HG02642 (cell line): ENCODE results near the gene PCDH9.

Experiments
- ATAC-seq: cut with Tn5 transposase; IDR thresholded peaks from one replicate; pipeline ENCODE4 v1.9.1; 2021; ENCODE audit warnings: mild to moderate bottlenecking; ENCODE audit not compliant: unreplicated experiment, poor library complexity

The PCDH9 gene

GRCh38 chr13:66345518-66345810 lies 884.7 kb downstream of the PCDH9 start:
- ATAC-seq, result no peak

- ATAC-seq, result no peak
These were observed 885.2 kb downstream of the PCDH9 start for GRCh38 chr13:66344805-66345517.

- no peak for ATAC-seq
These were observed 886.8 kb downstream of the PCDH9 start for GRCh38 chr13:66343224-66343828.

- ATAC-seq, result no peak
These were observed 888.3 kb downstream of the PCDH9 start for GRCh38 chr13:66341635-66342377.

GRCh38 chr13:66339214-66339613 lies 890.9 kb downstream of the PCDH9 start:
- no peak for ATAC-seq

GRCh38 chr13:66338542-66338941 lies 891.6 kb downstream of the PCDH9 start:
- ATAC-seq, result no peak

- no peak for ATAC-seq
These were observed 894.5 kb downstream of the PCDH9 start for GRCh38 chr13:66335626-66336025.

- peak; percentile 37 for ATAC-seq
These were observed 900.1 kb downstream of the PCDH9 start for GRCh38 chr13:66329988-66330451.

GRCh38 chr13:66328476-66328875 lies 901.7 kb downstream of the PCDH9 start:
- no peak for ATAC-seq

- ATAC-seq, result no peak
These were observed 906.3 kb downstream of the PCDH9 start for GRCh38 chr13:66323745-66324347.

- no peak for ATAC-seq
These were observed 907.2 kb downstream of the PCDH9 start for GRCh38 chr13:66322936-66323335.

GRCh38 chr13:66322193-66322740 lies 907.9 kb downstream of the PCDH9 start:
- no peak for ATAC-seq

- ATAC-seq, result no peak
These were observed 915.2 kb downstream of the PCDH9 start for GRCh38 chr13:66314911-66315310.

- ATAC-seq, result no peak
These were observed 916.7 kb downstream of the PCDH9 start for GRCh38 chr13:66313413-66313812.

- no peak for ATAC-seq
These were observed 917.6 kb downstream of the PCDH9 start for GRCh38 chr13:66312312-66313087.

GRCh38 chr13:66305961-66306617 lies 924.0 kb downstream of the PCDH9 start:
- no peak for ATAC-seq

GRCh38 chr13:66301482-66301881 lies 928.7 kb downstream of the PCDH9 start:
- ATAC-seq, result no peak

GRCh38 chr13:66301006-66301405 lies 929.1 kb downstream of the PCDH9 start:
- no peak for ATAC-seq

- ATAC-seq, result no peak
These were observed 933.3 kb downstream of the PCDH9 start for GRCh38 chr13:66296875-66297274.

GRCh38 chr13:66296328-66296727 lies 933.8 kb downstream of the PCDH9 start:
- ATAC-seq, result no peak
